GM13977 (cell line): Measurements from ENCODE around the gene ENKD1.

Experiments used
- DNase-seq: peaks from one replicate; pipeline ENCODE4 v3.0.0; 2012; ENCODE audit warnings: low spot score
- CTCF ChIP-seq: IDR thresholded peaks from 2 replicates; pipeline ENCODE4 v1.5.1; 2012; ENCODE audit warnings: mild to moderate bottlenecking, control low read depth; ENCODE audit not compliant: insufficient read depth; ENCODE audit errors: extremely low read depth, missing control alignments
- in situ Hi-C: fragments of 300-500 bp; cut with MboI; formaldehyde crosslinking; loops from one replicate; pipeline ENCODE4 v1.12.0; 2022; ENCODE audit warnings: low sequenced_read_pairs, low pct_unique_long_range_greater_than_20kb, mixed read lengths, inconsistent platforms; ENCODE audit not compliant: unreplicated experiment

ENKD1 gene

GRCh38 chr16:67669499-67670101 lies 3.0 kb upstream of the ENKD1 start:
- DNase-seq = no peak
- in situ Hi-C loops = loop anchor here (10.0 kb wide), 1 partner anchor 145 kb away; no protein-coding TSS in a partner anchor
- TF ChIP-seq CTCF = no peak

- in situ Hi-C loops = no loop called here
- peak; percentile 35 for TF ChIP-seq CTCF
- peak; percentile 42 for DNase-seq
Observed at GRCh38 chr16:67668495-67669157, 2.1 kb upstream of the ENKD1 start.

- peak; percentile 88 for TF ChIP-seq CTCF
- in situ Hi-C loops = no loop called here
- DNase-seq = peak; percentile 93
Observed at GRCh38 chr16:67667817-67668494, 1.4 kb upstream of the ENKD1 start.

DNA sequence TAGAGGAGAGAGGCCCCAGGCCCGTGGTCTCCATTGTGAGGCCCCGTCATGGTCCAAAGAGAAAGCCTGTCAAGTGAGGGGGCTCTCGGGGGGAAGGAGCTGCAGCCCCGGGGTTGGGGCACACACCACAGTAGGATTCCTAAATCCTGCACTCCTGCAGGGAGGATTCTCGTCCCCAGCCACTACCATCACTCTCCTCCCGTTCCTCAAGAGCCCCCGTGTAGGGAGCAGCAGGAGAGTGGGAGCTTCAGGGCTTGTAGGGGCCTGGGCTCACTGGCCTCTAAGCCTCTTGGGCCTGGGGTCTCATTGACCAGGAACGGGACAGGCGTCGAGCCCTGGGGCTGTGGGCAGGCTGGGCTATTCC lies 885 bp upstream of the ENKD1 start:
- in situ Hi-C loops = no loop called here
- no peak for TF ChIP-seq CTCF
- DNase-seq = peak; percentile 28

DNA sequence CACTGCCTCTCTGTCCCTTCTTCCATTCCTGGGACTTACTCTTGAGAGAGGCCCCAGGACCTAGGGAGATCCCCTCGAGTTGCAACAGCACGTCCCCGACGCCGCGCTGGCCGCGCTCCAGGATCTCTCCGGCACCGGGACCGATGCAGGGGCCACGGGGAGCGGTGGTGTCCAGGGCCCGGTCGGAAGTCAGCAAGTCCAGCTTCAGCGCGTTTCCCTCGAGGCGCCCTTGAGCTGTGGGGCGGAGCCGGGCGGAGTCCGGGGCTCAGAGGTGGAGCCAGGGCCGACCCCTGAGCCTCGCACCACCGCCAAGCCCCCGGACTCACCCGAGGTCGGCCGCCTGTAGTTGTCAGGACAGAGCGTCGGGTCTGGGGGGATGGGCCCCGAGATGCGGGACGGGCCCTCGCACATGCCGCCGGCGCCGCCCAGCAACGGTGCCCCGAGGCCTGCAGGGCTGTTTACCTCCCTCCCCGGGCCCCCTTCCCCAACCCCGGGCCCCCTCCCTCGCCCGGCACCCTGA lies 458 bp downstream of the ENKD1 start:
- TF ChIP-seq CTCF = no peak
- DNase-seq = no peak
- in situ Hi-C loops = no loop called here

DNA sequence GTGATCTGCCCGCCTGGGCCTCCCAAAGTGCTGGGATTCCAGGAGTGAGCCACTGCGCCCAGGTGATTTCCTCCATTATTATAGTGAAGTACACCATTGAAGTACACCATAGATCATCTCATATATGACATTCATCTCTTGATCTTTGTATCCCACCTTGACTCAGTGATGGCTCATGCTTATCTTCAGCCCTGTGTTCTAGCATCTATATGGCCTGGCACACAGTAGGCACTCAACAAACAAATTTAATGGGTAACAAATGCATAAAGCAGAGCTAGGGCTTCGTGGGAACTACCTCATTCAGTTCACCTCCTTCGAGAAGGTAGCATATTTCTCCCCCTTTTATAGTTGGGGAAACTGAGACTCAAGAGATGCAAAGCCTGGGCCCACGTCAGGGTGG lies 952 bp downstream of the ENKD1 start:
- no peak for TF ChIP-seq CTCF
- no peak for DNase-seq
- in situ Hi-C loops = no loop called here
